Measurements from ENCODE around the gene TOB2.

DNA sequence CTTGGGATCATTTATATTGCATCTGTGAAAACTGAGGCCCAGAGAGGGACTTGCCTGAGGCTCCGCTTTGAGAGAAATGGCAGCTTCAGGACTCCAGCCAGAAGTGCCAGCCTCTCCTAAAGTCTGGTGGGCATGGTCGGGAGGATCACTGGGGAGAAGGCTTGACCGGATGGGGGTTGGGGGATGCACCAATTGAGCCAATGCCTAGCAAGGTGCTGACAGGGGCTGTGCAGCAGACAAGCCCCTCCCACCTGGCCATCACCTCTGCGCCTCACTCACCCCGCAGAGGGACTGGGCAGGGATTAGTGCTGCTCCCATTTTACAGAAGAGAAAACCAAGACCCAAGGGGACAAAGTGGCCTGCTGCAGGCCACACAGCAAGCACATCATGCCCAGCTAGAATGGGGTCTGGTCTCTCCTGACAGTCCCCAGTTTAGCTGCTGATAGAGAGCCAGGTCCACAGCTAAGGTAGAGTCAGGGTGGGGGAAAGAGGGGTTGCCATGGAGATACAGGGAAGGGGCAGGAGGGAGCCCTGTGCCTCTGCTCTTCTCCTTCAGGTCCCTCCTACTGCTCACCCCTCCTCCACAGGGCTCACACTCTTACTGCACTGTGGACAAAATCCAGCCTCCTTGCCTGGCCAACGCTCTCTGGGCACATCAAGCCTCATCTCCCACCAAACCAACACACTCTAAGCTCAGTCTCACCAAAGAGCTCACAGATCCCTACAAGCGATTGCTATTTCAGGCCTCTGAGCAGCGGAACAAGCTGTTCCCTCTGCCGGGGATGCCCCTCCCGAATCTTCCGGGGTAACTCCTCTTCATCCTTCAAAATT lies 35.4 kb downstream of the TOB2 start:
- TF ChIP-seq, protein P1, sequence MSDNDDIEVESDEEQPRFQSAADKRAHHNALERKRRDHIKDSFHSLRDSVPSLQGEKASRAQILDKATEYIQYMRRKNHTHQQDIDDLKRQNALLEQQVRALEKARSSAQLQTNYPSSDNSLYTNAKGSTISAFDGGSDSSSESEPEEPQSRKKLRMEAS (IDR thresholded peaks at IDR 0.05) = no peak
- TF ChIP-seq, protein P2, sequence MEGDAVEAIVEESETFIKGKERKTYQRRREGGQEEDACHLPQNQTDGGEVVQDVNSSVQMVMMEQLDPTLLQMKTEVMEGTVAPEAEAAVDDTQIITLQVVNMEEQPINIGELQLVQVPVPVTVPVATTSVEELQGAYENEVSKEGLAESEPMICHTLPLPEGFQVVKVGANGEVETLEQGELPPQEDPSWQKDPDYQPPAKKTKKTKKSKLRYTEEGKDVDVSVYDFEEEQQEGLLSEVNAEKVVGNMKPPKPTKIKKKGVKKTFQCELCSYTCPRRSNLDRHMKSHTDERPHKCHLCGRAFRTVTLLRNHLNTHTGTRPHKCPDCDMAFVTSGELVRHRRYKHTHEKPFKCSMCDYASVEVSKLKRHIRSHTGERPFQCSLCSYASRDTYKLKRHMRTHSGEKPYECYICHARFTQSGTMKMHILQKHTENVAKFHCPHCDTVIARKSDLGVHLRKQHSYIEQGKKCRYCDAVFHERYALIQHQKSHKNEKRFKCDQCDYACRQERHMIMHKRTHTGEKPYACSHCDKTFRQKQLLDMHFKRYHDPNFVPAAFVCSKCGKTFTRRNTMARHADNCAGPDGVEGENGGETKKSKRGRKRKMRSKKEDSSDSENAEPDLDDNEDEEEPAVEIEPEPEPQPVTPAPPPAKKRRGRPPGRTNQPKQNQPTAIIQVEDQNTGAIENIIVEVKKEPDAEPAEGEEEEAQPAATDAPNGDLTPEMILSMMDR (IDR thresholded peaks at IDR 0.05; ENCODE audit: low read depth, low read length, missing input control) = no peak
- TF ChIP-seq YY1 (IDR thresholded peaks at IDR 0.05) = no peak
- no peak for TF ChIP-seq FOXA2 (IDR thresholded peaks at IDR 0.05)
- TF ChIP-seq HNF4G (IDR thresholded peaks at IDR 0.05) = no peak
- no peak for TF ChIP-seq JUND (IDR thresholded peaks at IDR 0.05)
- no peak for TF ChIP-seq RAD21 (IDR thresholded peaks at IDR 0.05)
- TF ChIP-seq GABPA (IDR thresholded peaks at IDR 0.05 in 1 of 2, conservative IDR thresholded peaks at IDR 0.05 in 1 of 2) = no peak
- TF ChIP-seq, protein P3, sequence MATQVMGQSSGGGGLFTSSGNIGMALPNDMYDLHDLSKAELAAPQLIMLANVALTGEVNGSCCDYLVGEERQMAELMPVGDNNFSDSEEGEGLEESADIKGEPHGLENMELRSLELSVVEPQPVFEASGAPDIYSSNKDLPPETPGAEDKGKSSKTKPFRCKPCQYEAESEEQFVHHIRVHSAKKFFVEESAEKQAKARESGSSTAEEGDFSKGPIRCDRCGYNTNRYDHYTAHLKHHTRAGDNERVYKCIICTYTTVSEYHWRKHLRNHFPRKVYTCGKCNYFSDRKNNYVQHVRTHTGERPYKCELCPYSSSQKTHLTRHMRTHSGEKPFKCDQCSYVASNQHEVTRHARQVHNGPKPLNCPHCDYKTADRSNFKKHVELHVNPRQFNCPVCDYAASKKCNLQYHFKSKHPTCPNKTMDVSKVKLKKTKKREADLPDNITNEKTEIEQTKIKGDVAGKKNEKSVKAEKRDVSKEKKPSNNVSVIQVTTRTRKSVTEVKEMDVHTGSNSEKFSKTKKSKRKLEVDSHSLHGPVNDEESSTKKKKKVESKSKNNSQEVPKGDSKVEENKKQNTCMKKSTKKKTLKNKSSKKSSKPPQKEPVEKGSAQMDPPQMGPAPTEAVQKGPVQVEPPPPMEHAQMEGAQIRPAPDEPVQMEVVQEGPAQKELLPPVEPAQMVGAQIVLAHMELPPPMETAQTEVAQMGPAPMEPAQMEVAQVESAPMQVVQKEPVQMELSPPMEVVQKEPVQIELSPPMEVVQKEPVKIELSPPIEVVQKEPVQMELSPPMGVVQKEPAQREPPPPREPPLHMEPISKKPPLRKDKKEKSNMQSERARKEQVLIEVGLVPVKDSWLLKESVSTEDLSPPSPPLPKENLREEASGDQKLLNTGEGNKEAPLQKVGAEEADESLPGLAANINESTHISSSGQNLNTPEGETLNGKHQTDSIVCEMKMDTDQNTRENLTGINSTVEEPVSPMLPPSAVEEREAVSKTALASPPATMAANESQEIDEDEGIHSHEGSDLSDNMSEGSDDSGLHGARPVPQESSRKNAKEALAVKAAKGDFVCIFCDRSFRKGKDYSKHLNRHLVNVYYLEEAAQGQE (IDR thresholded peaks at IDR 0.05) = no peak
- TF ChIP-seq, protein P4, sequence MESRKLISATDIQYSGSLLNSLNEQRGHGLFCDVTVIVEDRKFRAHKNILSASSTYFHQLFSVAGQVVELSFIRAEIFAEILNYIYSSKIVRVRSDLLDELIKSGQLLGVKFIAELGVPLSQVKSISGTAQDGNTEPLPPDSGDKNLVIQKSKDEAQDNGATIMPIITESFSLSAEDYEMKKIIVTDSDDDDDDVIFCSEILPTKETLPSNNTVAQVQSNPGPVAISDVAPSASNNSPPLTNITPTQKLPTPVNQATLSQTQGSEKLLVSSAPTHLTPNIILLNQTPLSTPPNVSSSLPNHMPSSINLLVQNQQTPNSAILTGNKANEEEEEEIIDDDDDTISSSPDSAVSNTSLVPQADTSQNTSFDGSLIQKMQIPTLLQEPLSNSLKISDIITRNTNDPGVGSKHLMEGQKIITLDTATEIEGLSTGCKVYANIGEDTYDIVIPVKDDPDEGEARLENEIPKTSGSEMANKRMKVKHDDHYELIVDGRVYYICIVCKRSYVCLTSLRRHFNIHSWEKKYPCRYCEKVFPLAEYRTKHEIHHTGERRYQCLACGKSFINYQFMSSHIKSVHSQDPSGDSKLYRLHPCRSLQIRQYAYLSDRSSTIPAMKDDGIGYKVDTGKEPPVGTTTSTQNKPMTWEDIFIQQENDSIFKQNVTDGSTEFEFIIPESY (IDR thresholded peaks at IDR 0.05) = no peak
- TF ChIP-seq SP1 (IDR thresholded peaks at IDR 0.05) = peak; percentile 38
- TF ChIP-seq FOXA1 (IDR thresholded peaks at IDR 0.05) = no peak

Measured in liver (tissue), 3 donors.